ENCODE results near the gene RAP1GAP2.

Gene RAP1GAP2

GRCh38 chr17:3004150-3004801 lies 208.0 kb downstream of the RAP1GAP2 start:
- peak; percentile 61 for DNase-seq

GRCh38 chr17:3004925-3005324 lies 208.7 kb downstream of the RAP1GAP2 start:
- DNase-seq, result no peak

DNA sequence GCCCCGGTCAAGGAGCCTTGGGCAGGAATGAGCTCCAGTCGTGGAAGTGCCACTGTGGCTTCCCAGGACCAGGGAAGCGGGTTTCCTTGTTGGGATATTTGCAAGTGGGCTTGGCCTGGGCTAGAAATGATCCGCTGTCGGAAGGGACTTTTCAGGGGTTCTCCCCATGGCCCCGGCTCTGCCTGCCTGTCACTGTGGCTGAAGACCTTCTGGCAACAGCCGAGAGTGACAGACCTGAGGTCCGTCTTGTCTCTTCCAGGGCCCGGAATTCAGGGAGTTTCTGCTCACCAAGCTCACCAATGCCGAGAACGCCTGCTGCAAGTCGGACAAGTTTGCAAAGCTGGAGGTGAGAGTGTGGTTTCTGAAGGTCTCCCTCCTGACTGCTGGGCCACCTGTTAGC lies 209.5 kb downstream of the RAP1GAP2 start:
- no peak for DNase-seq

DNA sequence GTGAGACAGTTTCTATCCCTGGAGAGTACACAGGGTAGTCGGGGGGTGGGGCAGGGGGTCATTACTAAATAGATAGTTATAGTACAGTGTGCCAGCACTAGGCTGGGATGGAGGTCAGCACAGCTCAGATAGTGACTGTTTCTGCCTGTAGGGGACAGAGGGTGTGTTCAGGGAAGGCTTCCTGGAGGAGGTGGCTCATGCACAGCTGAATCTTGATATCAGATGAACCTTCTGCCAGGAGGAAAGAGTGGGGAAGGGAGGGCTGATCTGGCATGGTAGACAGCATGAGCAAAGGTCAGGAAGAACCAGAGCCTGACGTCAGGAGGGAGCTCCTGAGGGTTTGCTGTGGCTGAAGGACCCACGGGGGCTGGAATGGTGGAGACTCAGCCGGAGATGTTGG lies 210.6 kb downstream of the RAP1GAP2 start:
- no peak for DNase-seq

DNA sequence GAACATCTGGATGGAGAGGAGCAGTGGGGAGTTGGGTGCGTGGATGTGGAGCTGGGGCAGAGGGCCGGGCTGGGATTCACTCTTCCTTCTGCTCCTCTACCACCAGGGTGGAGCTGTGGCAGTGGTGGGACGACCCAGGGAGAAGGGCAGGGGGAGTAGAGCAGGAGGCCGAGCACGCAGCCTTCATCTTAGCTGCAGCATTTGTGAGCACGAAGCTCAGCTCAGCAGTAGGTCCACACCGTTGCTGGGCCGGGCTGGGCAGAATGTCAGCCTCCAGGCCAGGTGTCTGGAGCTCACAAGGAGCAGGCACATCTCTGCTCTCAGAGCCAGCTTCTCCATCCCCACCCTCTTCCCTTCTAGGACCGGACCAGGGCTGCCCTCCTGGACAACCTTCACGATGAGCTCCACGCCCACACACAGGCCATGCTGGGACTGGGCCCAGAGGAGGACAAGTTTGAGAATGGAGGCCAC lies 211.4 kb downstream of the RAP1GAP2 start:
- no peak for DNase-seq

GRCh38 chr17:3008336-3009288 lies 212.4 kb downstream of the RAP1GAP2 start:
- DNase-seq, result no peak

GRCh38 chr17:3009411-3009920 lies 213.2 kb downstream of the RAP1GAP2 start:
- no peak for DNase-seq

GRCh38 chr17:3011891-3012290 lies 215.7 kb downstream of the RAP1GAP2 start:
- no peak for DNase-seq

- DNase-seq, result peak; percentile 45
Measured at GRCh38 chr17:3012926-3013581, 216.8 kb downstream of the RAP1GAP2 start.

DNA sequence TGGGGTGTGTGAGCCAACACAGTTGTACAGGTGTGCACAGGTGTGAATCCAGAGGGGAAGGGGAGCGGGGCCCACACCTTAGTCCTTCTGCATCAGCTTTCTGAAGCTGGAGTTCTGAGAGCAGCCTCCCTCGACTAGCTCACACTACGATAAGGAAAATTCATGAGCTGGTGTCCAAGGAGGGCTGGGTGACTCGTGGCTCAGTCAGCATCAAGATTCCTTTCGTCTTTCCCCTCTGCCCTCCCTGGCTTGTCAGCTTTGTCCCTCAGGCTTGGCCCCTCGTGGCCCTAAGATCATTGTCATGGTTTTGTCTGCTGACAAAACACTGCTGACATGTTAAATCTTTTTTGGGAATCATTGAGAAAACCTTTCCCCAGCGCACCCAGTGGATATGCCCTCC lies 219.7 kb downstream of the RAP1GAP2 start:
- DNase-seq, result no peak

DNA sequence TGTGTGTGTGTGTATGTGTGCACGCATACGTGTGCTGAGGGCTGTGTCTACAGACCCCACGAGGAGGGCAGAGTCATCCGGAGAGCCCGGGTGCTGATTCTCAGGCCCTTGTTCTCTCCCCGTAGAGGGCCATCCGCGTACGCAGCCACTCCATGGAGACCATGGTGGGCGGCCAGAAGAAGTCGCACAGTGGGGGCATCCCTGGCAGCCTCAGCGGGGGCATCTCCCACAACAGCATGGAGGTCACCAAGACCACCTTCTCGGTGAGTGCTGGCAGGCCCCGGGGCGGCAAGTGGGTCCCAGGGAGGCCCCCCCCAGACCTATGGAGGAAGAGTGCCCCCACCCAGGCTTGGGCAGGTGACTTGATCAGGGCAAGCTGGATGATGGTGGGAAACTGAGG lies 221.7 kb downstream of the RAP1GAP2 start:
- DNase-seq, result no peak

DNA sequence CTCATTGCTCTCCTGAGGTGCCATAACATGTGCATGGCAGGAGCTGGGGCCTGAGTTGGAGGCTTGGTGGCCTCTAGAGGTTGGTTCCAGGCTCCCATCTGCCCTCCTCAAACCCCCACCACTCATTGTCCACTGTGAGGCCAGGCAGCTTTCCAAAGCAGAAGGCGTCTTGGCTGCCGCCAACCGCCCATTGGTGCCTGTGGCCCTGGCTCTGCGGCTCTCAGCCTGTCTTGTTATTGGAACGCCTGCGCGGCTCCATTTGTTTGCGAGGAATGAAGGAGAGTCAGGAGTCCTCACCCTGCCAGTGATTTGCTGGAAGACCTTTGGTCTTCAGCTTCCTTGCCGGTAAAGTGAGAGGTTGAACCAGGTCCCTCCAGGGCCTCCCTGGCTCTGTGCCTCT lies 223.5 kb downstream of the RAP1GAP2 start:
- no peak for DNase-seq

DNA sequence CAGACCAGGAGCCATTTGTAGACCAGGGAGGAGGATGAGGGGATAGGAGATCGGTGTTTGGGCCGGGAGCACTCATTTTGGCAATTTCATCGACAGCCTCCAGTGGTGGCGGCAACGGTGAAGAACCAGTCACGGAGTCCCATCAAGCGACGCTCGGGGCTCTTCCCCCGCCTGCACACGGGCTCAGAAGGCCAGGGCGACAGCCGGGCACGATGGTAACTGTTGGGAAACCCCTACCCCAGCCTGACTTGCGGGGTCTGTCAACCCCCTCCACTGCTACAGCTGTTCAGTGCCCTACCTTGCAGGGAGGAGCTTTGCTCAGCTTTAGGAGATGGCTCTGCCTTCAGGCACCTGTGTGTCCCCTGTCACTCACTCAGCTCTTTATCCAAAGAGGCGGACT lies 224.1 kb downstream of the RAP1GAP2 start:
- no peak for DNase-seq

- DNase-seq, result no peak
Measured at GRCh38 chr17:3022197-3022596, 226.0 kb downstream of the RAP1GAP2 start.

DNA sequence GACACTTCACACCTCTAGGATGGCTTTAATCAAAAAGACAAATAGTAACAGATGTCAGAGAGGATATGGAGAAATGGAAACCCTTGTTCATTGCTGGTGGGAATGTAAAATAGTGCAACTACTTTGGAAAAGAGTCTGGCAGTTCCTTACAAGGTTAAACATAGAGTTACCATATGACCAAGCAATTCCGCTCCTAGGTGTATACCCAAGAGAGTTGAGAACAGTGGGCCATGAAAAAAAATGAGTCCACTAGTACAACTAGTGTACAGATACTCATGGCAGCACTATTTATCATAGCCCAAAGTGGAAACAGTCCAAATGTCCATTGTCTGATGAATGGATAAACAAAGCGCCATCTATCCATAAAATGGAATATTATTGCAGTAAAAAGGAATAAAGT lies 228.1 kb downstream of the RAP1GAP2 start:
- no peak for DNase-seq

- no peak for DNase-seq
Measured at GRCh38 chr17:3025421-3026124, 229.3 kb downstream of the RAP1GAP2 start.

GRCh38 chr17:3026125-3026855 lies 230.1 kb downstream of the RAP1GAP2 start:
- DNase-seq, result no peak

- DNase-seq, result no peak
Measured at GRCh38 chr17:3026856-3027751, 230.9 kb downstream of the RAP1GAP2 start.

DNA sequence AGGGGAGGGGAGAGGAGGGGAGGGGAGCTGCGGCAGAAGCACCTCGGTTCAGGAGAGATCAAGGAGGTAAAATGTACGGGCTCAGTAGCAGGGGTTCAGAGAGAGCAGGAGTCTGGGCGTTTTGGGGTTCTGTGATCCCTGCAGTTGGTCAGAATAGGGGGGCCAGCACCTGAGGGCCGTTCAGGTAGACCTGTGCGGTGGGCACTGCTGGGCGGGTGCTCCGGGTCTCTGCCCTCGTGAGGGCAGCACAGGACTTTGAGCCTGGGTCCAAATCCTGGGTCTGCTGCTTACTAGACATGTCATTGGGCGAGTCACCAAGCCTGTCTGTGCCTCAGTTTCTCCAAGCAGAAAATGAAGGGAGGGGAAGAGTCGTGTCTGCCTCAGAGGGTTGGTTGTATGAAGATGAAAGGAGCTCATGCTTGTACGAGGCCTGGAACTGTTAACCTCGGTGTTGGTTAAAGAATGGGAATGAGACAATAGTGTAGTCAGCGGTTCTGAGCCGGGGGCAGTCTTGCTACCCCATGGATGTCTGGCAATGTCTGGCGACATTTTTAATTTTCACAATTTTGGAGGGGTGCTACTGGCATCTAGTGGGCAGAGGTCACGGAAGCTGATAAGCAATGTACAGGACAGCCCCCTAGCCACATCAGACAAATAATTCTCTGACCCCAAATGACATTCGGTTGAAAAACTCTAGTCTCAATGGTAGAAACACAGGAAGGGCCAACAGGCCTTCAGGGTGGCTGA lies 231.7 kb downstream of the RAP1GAP2 start:
- DNase-seq, result no peak

All from stimulated activated CD4-positive, alpha-beta T cell treated with anti-CD3 and anti-CD28 coated beads, Interleukin-1b, Interleukin-23, amount 100 ng/mL, for 48 hours (primary cell).